ENCODE measurements around the gene MYOC. TPM values are rescaled to one million over a fixed set of nuclear protein-coding genes. Genes with fewer than 3 reads are reported as not detected.

The MYOC gene
- total RNA-seq, 3 donors from 2014 or later: 2.0 to 18.7 (median 4.9) TPM

DNA sequence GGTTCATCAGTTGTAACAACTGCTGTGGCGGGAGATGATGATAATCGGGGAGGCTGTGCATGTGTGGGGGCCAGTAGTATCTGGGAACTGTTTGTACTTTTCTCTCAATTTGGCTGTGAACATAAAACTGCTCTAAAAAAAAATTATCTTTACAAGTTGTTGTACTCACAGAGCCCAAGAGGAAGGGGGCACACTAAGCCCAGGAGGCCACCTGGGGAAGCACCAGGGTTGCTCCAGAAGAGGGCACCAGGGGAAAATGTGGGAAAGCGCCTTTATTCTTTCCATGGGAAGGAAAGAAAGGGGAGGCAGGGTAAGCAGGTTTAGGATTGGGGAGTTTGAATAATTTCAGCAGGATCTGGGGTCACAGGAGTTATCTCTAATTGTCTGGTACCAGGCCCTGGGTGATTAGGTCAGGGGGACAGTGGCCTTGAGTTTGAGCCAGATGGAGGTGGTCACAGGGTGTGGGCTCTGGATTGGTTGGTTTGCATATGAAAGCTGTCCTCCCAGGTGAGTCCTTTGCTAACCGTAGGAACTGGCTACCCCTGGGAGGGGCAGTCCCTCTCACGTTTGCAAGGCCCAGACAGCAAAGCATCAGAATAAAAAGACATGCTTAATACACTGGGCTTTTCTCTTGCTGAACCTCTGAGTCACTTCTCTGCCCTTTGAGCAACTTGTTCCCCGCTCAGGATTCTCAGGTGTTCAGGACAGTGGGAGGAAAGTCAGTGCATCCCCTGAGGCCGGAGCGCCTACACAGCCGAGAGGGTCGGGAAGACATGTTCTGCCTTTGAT lies 11.2 kb downstream of the MYOC start:
- TF ChIP-seq CTCF (IDR thresholded peaks at IDR 0.05): no peak
- TF ChIP-seq POLR2A (IDR thresholded peaks at IDR 0.05): no peak
- no peak for TF ChIP-seq POLR2AphosphoS5 (IDR thresholded peaks at IDR 0.05)
- Histone ChIP-seq H3K36me3 (no peaks in the 10 kb centered on the region), H3K4me1 (peaks cover 3 to 11% of the 10 kb centered on the region in 2 donors), H3K27me3 (no peaks in the 10 kb centered on the region), H3K4me3 (no peak overlapping the region), H3K9me3 (no peaks in the 10 kb centered on the region), H3K27ac (no peak overlapping the region)
- intact Hi-C loops (cut with DNase I; ENCODE audit: low total_unique reads): no loop called here
- no peak for DNase-seq (ENCODE audit: low spot score in 2 of 2)

- no peak for DNase-seq (ENCODE audit: low spot score in 2 of 2)
- intact Hi-C loops (cut with DNase I; ENCODE audit: low total_unique reads): no loop called here
- H3K4me3 ChIP-seq: no peak overlapping the region
- no peaks in the 10 kb centered on the region for H3K9me3 ChIP-seq
- H3K27me3 ChIP-seq: no peaks in the 10 kb centered on the region
- H3K36me3 ChIP-seq: no peaks in the 10 kb centered on the region
- no peak for TF ChIP-seq POLR2AphosphoS5 (IDR thresholded peaks at IDR 0.05)
- TF ChIP-seq POLR2A (IDR thresholded peaks at IDR 0.05): no peak
- no peak for TF ChIP-seq CTCF (IDR thresholded peaks at IDR 0.05)
- no peak overlapping the region for H3K27ac ChIP-seq
- H3K4me1 ChIP-seq: peaks cover 0 to 2% of the 10 kb centered on the region in 2 donors
Measured at GRCh38 chr1:171640225-171640624, 12.3 kb downstream of the MYOC start.

DNA sequence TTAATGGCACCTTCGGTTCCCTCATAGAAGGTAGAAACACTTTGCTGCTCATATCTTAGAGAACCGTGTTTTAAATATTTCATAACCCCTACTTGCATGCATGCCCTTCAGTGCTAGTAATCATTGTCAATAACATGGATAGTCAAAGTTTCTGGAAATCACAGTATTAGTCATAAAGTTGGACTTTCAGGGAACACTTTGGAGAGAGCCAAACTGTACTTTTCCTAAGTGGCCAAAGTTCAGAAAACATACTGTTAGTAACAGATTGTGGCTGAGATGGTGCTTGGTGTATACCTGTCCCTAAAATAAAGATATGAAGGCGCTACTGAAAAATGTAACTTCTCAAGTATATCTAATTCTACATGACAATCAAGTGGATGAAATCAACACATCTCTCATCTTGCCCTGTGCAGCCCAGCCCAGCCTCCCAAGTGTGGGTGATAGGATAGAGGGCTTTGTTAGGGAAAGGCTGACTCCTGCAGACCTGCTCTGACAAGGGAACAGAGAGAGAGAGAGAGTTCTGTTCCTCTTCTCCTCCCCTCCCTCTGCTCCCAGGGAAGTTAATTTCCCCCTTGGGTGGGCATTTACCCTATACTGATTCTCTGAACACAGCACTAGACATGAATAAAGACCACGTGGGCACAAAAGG lies 14.4 kb downstream of the MYOC start:
- H3K4me3 ChIP-seq: no peak overlapping the region
- H3K27me3 ChIP-seq: no peaks in the 10 kb centered on the region
- H3K4me1 ChIP-seq: no peaks in the 10 kb centered on the region
- H3K9me3 ChIP-seq: no peaks in the 10 kb centered on the region
- intact Hi-C loops (cut with DNase I; ENCODE audit: low total_unique reads): no loop called here
- no peaks in the 10 kb centered on the region for H3K36me3 ChIP-seq
- TF ChIP-seq POLR2AphosphoS5 (IDR thresholded peaks at IDR 0.05) (no peak), CTCF (IDR thresholded peaks at IDR 0.05) (no peak), POLR2A (IDR thresholded peaks at IDR 0.05) (no peak)
- DNase-seq (ENCODE audit: low spot score in 2 of 2): no peak
- no peak overlapping the region for H3K27ac ChIP-seq

- intact Hi-C loops (cut with DNase I; ENCODE audit: low total_unique reads): no loop called here
- no peaks in the 10 kb centered on the region for H3K36me3 ChIP-seq
- H3K27me3 ChIP-seq: no peaks in the 10 kb centered on the region
- H3K27ac ChIP-seq: no peak overlapping the region
- no peaks in the 10 kb centered on the region for H3K9me3 ChIP-seq
- no peak for DNase-seq (ENCODE audit: low spot score in 2 of 2)
- H3K4me1 ChIP-seq: no peaks in the 10 kb centered on the region
- TF ChIP-seq POLR2A (IDR thresholded peaks at IDR 0.05) (no peak), CTCF (IDR thresholded peaks at IDR 0.05) (no peak), POLR2AphosphoS5 (IDR thresholded peaks at IDR 0.05) (no peak)
- H3K4me3 ChIP-seq: no peak overlapping the region
Measured at GRCh38 chr1:171636141-171636540, 16.3 kb downstream of the MYOC start.

DNA sequence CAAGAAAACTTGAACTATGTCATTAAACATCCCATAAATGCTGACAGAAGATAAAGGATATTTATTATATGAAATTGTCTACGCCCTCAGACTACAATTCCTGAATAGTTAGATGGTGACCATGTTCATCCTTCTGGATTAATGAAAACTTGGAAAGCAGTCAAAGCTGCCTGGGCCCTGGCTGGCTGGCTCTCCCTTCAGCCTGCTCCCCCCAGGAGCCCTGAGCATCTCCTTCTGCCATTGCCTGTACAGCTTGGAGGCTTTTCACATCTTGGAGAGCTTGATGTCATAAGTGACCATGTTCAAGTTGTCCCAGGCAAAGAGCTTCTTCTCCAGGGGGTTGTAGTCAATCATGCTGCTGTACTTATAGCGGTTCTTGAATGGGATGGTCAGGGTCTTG lies 16.8 kb downstream of the MYOC start:
- TF ChIP-seq CTCF (IDR thresholded peaks at IDR 0.05) (no peak), POLR2A (IDR thresholded peaks at IDR 0.05) (no peak), POLR2AphosphoS5 (IDR thresholded peaks at IDR 0.05) (no peak)
- Histone ChIP-seq H3K9me3 (no peaks in the 10 kb centered on the region), H3K27ac (no peak overlapping the region), H3K36me3 (no peaks in the 10 kb centered on the region), H3K4me1 (no peaks in the 10 kb centered on the region), H3K4me3 (no peak overlapping the region), H3K27me3 (no peaks in the 10 kb centered on the region)
- no peak for DNase-seq (ENCODE audit: low spot score in 2 of 2)
- intact Hi-C loops (cut with DNase I; ENCODE audit: low total_unique reads): no loop called here

All from breast epithelium (tissue), 4 donors.